GM12891 (cell line): ENCODE results near the gene KIF16B.
"Not testable (repeated sequence)": the region's sequence is repeated elsewhere in the genome, so short reads cannot be mapped to it uniquely, and the experiment has no call there.

Experiments used
- DNase-seq: peaks from one replicate; pipeline ENCODE4 v3.0.0; 2011; ENCODE audit warnings: low spot score; ENCODE audit not compliant: insufficient read length
- FAIRE-seq: peaks from 2 replicates; lab custom pipeline; 2011; peaks lifted over from hg19 to GRCh38; lab: Jason Lieb, UNC
- PAX5 ChIP-seq: IDR thresholded peaks from 2 replicates; pipeline ENCODE4 v1.6.1; 2011; ENCODE audit warnings: low read length, moderate library complexity, mild to moderate bottlenecking; ENCODE audit not compliant: insufficient read depth, severe bottlenecking
- POLR2A ChIP-seq: IDR thresholded peaks from 2 replicates; pipeline ENCODE4 v1.6.1; 2011; ENCODE audit warnings: low read depth, low read length, control low read depth
- POLR2AphosphoS5 ChIP-seq: IDR thresholded peaks from 2 replicates; pipeline ENCODE4 v1.6.1; 2011; ENCODE audit warnings: low read depth, low read length, control low read depth
- POU2F2 ChIP-seq: IDR thresholded peaks from 2 replicates; pipeline ENCODE4 v1.6.1; 2011; ENCODE audit warnings: low read depth, mild to moderate bottlenecking, control low read depth, low read length, moderate library complexity
- SPI1 ChIP-seq: IDR thresholded peaks from 2 replicates; pipeline ENCODE4 v1.6.1; 2011; ENCODE audit warnings: low read depth, low read length, control low read depth
- TAF1 ChIP-seq: IDR thresholded peaks from 2 replicates; pipeline ENCODE4 v1.6.1; 2011; ENCODE audit warnings: low read depth, low read length, control low read depth

KIF16B gene

GRCh38 chr20:16612706-16613105 is 39.5 kb upstream of the KIF16B start:
- DNase-seq (no peak), FAIRE-seq (no peak)
- no peak for TF ChIP-seq PAX5

GRCh38 chr20:16611817-16612216 is 38.6 kb upstream of the KIF16B start:
- TF ChIP-seq POLR2A (no peak), SPI1 (no peak), POU2F2 (no peak), TAF1 (no peak), PAX5 (no peak), POLR2AphosphoS5 (no peak)
- DNase-seq (no peak), FAIRE-seq (no peak)

- DNase-seq (no peak), FAIRE-seq (no peak)
- TF ChIP-seq POLR2AphosphoS5 (no peak), PAX5 (no peak), SPI1 (no peak), POU2F2 (no peak), POLR2A (no peak), TAF1 (no peak)
These were observed 35.8 kb upstream of the KIF16B start for GRCh38 chr20:16609066-16609465.

GRCh38 chr20:16608277-16608650 is 35.0 kb upstream of the KIF16B start:
- TF ChIP-seq POU2F2: no peak
- no peak for TF ChIP-seq POLR2A
- TF ChIP-seq POLR2AphosphoS5: no peak
- TF ChIP-seq SPI1: no peak
- no peak for TF ChIP-seq TAF1
- TF ChIP-seq PAX5: no peak
- FAIRE-seq: no peak
- no peak for DNase-seq

- no peak for FAIRE-seq
- TF ChIP-seq POLR2A (no peak), SPI1 (no peak), PAX5 (no peak), POU2F2 (no peak), POLR2AphosphoS5 (no peak), TAF1 (no peak)
- no peak for DNase-seq
These were observed 34.4 kb upstream of the KIF16B start for GRCh38 chr20:16607364-16608276.

GRCh38 chr20:16606468-16607070 is 33.3 kb upstream of the KIF16B start:
- no peak for DNase-seq
- no peak for TF ChIP-seq POU2F2
- TF ChIP-seq PAX5: no peak
- TF ChIP-seq SPI1: no peak
- no peak for TF ChIP-seq TAF1
- no peak for TF ChIP-seq POLR2A
- no peak for TF ChIP-seq POLR2AphosphoS5
- no peak for FAIRE-seq

GRCh38 chr20:16601047-16601446 is 27.8 kb upstream of the KIF16B start:
- TF ChIP-seq POLR2AphosphoS5: no peak
- no peak for TF ChIP-seq POLR2A
- TF ChIP-seq TAF1: no peak
- no peak for TF ChIP-seq POU2F2
- no peak for TF ChIP-seq PAX5
- no peak for TF ChIP-seq SPI1
- DNase-seq (no peak), FAIRE-seq (no peak)

- FAIRE-seq: no peak
- DNase-seq: no peak
- TF ChIP-seq POLR2AphosphoS5 (no peak), SPI1 (no peak), POLR2A (no peak), PAX5 (no peak), TAF1 (no peak), POU2F2 (no peak)
These were observed 26.0 kb upstream of the KIF16B start for GRCh38 chr20:16599257-16599656.

- TF ChIP-seq POLR2A: no peak
- TF ChIP-seq TAF1: no peak
- TF ChIP-seq SPI1: no peak
- TF ChIP-seq POU2F2: no peak
- no peak for TF ChIP-seq PAX5
- no peak for TF ChIP-seq POLR2AphosphoS5
- FAIRE-seq (no peak), DNase-seq (no peak)
These were observed 23.7 kb upstream of the KIF16B start for GRCh38 chr20:16596991-16597390.

GRCh38 chr20:16596404-16596803 is 23.2 kb upstream of the KIF16B start:
- DNase-seq, FAIRE-seq: not testable (repeated sequence)
